Measurements from ENCODE around the gene ADSL.

- TF ChIP-seq MXI1 (IDR thresholded peaks at IDR 0.05; ENCODE audit: borderline replicate concordance, low read depth, low read length), result no peak
- no peak for TF ChIP-seq POLR2A (IDR thresholded peaks at IDR 0.05; ENCODE audit: low read depth, low read length)
These were observed 45.2 kb upstream of the ADSL start for GRCh38 chr22:40300884-40301672.
